KG1 (cell line): ENCODE measurements around the gene EVA1C.
"Not testable (repeated sequence)": the region's sequence is repeated elsewhere in the genome, so short reads cannot be mapped to it uniquely, and the experiment has no call there.

Source experiments
- DNase-seq: peaks from one replicate; lab custom pipeline; 2025; lab: John Stamatoyannopoulos, UW

Gene EVA1C

GRCh38 chr21:32412162-32413014, at the start of gene EVA1C:
Gene EVA1C (plus strand): TSS chr21:32412706. CDS start chr21:32412854, 148 bp downstream.
- no peak for DNase-seq

DNA sequence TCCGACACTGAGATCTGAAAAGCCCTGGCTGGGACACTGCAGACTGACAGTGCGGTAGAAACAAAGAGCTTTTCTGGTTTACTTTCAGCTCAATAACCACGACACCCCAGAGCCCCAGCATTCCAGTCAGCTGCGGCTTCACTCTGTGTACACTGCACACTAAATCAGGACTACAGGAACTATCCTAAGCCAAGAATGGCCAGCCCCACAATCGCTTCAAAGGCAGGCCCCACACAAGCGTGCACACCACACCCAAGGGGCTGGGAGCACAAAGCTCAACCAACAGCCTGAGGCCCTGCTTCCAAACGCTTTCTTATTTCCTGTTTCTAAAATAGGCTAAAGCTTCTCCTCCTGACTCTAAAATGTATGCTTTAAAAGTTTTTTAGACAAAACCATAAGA, 48.1 kb upstream of the EVA1C start:
- no peak for DNase-seq

GRCh38 chr21:32364796-32365195, 47.7 kb upstream of the EVA1C start:
- DNase-seq = no peak

DNA sequence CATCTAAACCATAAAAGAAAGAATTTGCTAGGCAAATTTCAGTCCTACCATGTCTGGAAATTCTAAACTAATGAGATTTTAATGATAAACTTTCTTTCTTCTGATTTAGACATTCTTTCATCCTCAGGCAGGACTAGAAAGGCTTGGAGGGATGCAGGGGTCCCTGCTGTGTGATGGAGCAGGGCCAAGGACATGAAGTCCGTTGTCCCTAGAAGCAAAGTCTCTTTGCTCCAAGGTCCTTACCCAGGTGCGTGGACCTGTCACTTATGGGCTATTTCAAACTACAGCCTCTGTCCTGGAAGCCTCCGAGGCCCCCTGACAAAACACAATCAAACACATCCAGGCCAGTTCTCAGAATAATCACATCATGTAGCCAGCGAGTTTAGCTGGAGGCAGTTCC, 46.3 kb upstream of the EVA1C start:
- no peak for DNase-seq

GRCh38 chr21:32367158-32367557, 45.3 kb upstream of the EVA1C start:
- no peak for DNase-seq

GRCh38 chr21:32368386-32368785, 44.1 kb upstream of the EVA1C start:
- no peak for DNase-seq

DNA sequence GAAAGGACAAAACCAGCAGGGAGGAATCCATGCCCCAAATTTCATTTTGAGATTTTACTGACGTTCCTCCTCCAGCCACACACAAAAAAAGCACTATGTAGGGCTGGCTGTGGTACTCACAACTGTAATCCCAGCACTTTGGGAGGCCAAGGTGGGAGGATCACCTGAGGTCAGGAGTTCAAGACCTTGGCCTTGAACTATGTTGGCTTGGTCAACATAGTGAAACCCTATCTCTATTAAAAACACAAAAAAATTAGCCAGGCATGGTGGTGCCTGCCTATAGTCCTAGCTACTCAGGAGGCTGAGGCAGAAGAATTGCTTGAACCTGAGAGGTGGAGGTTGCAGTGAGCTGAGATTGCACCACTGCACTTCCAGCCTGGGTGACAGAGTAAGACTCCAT, 43.5 kb upstream of the EVA1C start:
- DNase-seq = not testable (repeated sequence)

- DNase-seq = no peak
These were observed 41.3 kb upstream of the EVA1C start for GRCh38 chr21:32370998-32371766.

- no peak for DNase-seq
These were observed 40.6 kb upstream of the EVA1C start for GRCh38 chr21:32371913-32372314.

- DNase-seq = no peak
These were observed 39.8 kb upstream of the EVA1C start for GRCh38 chr21:32372755-32373154.

DNA sequence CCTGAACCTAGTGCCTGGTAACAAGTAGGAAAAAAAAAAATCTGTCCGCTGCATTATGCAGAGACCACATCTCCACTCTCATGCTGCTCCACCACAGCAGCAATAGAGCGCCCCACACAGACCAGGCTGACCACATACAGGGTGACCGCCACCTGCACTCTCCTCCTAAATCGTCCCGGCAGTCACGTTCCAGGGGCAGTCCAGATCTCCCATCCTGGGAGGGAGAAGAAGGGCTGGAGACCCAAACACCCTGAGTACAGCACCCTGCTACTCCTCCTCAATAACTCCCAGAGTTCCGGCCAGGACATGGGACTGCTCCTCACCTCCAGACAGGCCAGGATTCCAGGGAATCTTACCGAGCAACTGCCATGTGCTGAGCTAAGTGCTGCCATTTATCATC, 35.0 kb upstream of the EVA1C start:
- DNase-seq = no peak

DNA sequence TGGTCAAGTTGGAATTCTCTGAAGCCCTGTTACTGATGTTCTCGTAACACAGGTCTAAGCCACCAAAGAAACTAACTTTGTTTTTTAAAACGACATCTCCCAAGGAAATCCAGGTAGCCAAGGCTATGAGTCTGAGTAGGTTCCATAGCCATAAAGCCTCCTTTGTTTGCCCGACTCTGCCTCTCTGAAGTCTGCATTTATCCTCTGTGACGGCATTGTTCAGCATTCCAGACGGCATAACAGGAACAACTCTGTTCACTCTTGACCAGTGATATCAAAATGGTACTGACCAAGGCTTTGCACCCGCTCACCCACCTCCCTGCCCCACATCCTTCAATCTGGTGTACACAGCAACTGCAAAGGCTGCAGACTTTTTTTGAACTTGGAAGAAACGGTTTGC, 34.5 kb upstream of the EVA1C start:
- DNase-seq = no peak

DNA sequence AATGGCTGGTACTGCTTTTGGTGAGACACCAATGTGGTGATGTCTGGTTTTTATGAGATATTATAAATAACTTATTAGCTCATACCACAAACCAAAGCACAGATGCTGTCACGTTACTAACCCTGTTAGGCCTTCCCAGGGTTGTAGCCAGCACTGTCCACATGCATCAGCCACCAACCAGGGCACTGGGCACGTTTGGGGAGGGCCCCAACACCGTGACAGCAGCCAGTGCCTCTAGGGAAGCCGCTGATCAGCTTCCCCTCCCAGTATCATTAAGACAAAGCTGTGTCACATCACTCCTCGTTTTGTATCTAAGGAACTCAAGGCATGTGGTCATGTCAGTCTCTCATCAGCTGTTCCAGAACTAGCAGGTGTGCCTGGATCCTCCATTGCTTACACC, 33.5 kb upstream of the EVA1C start:
- no peak for DNase-seq

GRCh38 chr21:32380940-32381339, 31.6 kb upstream of the EVA1C start:
- DNase-seq = no peak

DNA sequence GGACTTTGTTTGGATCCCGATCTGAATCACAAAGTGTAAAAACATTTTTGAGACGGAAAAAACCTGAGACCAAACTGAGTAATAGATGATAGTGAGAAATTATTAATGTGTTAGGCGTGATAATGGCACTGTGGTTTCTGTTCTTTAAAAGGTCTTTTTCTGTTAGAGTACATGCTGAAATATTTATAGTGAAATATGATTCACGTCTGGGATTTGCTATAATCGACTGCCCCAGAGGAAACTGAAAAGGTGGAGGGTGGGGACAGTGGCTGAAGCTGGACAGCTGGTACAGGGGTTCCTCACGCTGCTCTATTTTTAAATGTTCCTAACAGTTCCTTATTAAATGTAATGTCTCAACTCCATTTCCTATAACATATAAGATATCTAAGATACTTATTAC, 30.9 kb upstream of the EVA1C start:
- no peak for DNase-seq

DNA sequence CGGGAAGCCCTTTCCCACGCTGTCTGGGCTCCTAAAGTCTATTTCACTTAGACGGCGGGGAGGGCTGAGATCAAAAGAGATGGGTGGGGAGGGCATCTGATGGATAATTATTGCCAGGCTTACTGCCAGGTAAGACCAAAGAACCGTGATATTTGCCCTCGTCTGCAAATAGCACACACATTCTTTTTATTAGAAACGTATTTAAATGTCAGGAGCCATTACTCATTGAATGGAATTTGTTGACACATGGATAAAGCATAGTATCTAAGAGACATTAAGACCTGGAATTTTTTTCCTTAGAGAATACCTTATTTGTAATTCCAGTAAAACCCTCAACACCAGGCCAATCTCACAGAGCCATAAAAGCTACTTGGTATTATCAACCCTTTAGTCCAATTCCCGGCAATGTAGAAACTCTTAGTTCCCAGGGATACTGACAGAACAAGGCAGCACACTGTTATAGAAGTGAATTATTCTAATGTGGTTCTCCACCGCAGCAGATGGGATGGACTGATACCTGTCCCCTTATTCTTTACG, 30.3 kb upstream of the EVA1C start:
- no peak for DNase-seq

- no peak for DNase-seq
These were observed 28.7 kb upstream of the EVA1C start for GRCh38 chr21:32383812-32384211.

GRCh38 chr21:32386195-32386870, 26.2 kb upstream of the EVA1C start:
- DNase-seq = no peak

GRCh38 chr21:32387151-32387550, 25.4 kb upstream of the EVA1C start:
- DNase-seq = no peak

GRCh38 chr21:32388306-32388705, 24.2 kb upstream of the EVA1C start:
- DNase-seq = no peak

DNA sequence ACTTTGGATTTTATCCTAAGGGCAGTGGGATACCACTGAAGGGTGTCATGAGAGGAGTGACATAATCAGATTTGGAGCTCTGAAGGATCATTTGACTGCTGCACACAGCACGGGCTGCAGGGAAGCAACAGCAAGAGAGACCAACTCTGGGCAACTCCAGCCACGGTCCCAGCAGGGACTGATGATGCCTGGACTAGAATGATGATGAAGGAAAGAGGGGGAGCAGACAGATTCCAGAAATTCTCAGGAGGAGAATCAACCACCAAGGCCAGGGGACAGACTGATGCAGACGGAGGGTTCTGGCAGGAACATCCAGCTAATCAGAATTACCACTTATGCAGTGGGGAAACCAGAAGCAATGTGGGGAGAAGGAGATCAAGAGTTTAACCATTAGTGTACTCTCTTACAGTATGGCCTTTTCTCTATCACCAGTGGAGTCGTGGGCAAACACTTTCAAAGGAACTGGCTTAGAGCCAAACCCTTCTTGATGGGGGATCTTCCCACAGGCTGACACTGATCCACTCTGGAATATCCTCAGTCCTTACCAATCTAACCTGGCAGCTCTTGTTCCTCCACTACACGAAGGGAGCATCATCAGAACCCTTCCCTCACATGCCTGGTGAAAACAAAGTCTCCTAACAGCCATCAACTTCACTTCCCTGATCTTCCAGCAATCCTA, 23.0 kb upstream of the EVA1C start:
- no peak for DNase-seq
